ENCODE data around the gene MAMDC4. TPM values are rescaled to one million over a fixed set of nuclear protein-coding genes. Genes with fewer than 3 reads are reported as not detected.
"Not testable (repeated sequence)": the region's sequence is repeated elsewhere in the genome, so short reads cannot be mapped to it uniquely, and the experiment has no call there.

The MAMDC4 gene
- total RNA-seq, 2 donors from 2014 or later = 11.0 to 61.7 TPM

- Histone ChIP-seq H3K4me3 (peak overlapping the region; percentile 87), H3K4me1 (peaks cover 17% of the 10 kb centered on the region), H3K27ac (peak overlapping the region; percentile 17), H3K9me3 (no peaks in the 10 kb centered on the region), H3K36me3 (peaks cover 15% of the 10 kb centered on the region), H3K27me3 (no peaks in the 10 kb centered on the region), H3K9ac (ENCODE audit: low read depth in 2 of 2, low read length in 2 of 2) (peak overlapping the region; percentile 82 to 89)
- peak; percentile 20 for DNase-seq
- intact Hi-C loops (cut with DNase I) = no loop called here
- TF ChIP-seq CTCF (IDR thresholded peaks at IDR 0.05) = no peak
Observed at GRCh38 chr9:136865041-136865767, 13.1 kb downstream of the MAMDC4 start.

- Histone ChIP-seq H3K9ac (ENCODE audit: low read depth in 2 of 2, low read length in 2 of 2) (peak overlapping the region; percentile 89 to 96), H3K27me3 (no peaks in the 10 kb centered on the region), H3K27ac (peak overlapping the region; percentile 82), H3K4me3 (peak overlapping the region; percentile 87), H3K9me3 (no peaks in the 10 kb centered on the region), H3K36me3 (peaks cover 15% of the 10 kb centered on the region), H3K4me1 (peaks cover 13% of the 10 kb centered on the region)
- intact Hi-C loops (cut with DNase I) = no loop called here
- peak; percentile 69 for DNase-seq
- TF ChIP-seq CTCF (IDR thresholded peaks at IDR 0.05) = no peak
Observed at GRCh38 chr9:136865768-136866103, 13.6 kb downstream of the MAMDC4 start.

GRCh38 chr9:136866898-136867421 is 14.8 kb downstream of the MAMDC4 start:
- peaks cover 13% of the 10 kb centered on the region for H3K36me3 ChIP-seq
- H3K27ac ChIP-seq; H3K27me3 ChIP-seq; intact Hi-C loops (cut with DNase I); H3K9me3 ChIP-seq; H3K4me1 ChIP-seq: not testable (repeated sequence)
- H3K4me3 ChIP-seq = peak overlapping the region; percentile 87
- peak overlapping the region in 1 of 2 donors; percentile 78 for H3K9ac ChIP-seq (ENCODE audit: low read depth in 2 of 2, low read length in 2 of 2)
- DNase-seq = peak; percentile 30

GRCh38 chr9:136867480-136867879 is 15.3 kb downstream of the MAMDC4 start:
- Histone ChIP-seq H3K4me1 (peaks cover 6% of the 10 kb centered on the region), H3K27me3 (no peaks in the 10 kb centered on the region), H3K36me3 (peaks cover 13% of the 10 kb centered on the region), H3K9me3 (no peaks in the 10 kb centered on the region), H3K9ac (ENCODE audit: low read depth in 2 of 2, low read length in 2 of 2) (no peak overlapping the region), H3K4me3 (no peak overlapping the region), H3K27ac (no peak overlapping the region)
- TF ChIP-seq CTCF (IDR thresholded peaks at IDR 0.05) = no peak
- intact Hi-C loops (cut with DNase I) = no loop called here
- DNase-seq = no peak

- H3K4me1 ChIP-seq = peaks cover 6% of the 10 kb centered on the region
- no peak overlapping the region for H3K27ac ChIP-seq
- no peak overlapping the region for H3K4me3 ChIP-seq
- TF ChIP-seq CTCF (IDR thresholded peaks at IDR 0.05) = no peak
- no peaks in the 10 kb centered on the region for H3K9me3 ChIP-seq
- H3K36me3 ChIP-seq = peaks cover 9% of the 10 kb centered on the region
- no peak for DNase-seq
- intact Hi-C loops (cut with DNase I) = no loop called here
- H3K9ac ChIP-seq (ENCODE audit: low read depth in 2 of 2, low read length in 2 of 2) = no peak overlapping the region
- H3K27me3 ChIP-seq = no peaks in the 10 kb centered on the region
Observed at GRCh38 chr9:136867917-136868316, 15.8 kb downstream of the MAMDC4 start.

- Histone ChIP-seq H3K4me1 (peaks cover 6% of the 10 kb centered on the region), H3K4me3 (no peak overlapping the region), H3K27me3 (no peaks in the 10 kb centered on the region), H3K36me3 (peaks cover 2% of the 10 kb centered on the region), H3K9ac (ENCODE audit: low read depth in 2 of 2, low read length in 2 of 2) (no peak overlapping the region), H3K27ac (no peak overlapping the region), H3K9me3 (no peaks in the 10 kb centered on the region)
- no peak for TF ChIP-seq CTCF (IDR thresholded peaks at IDR 0.05)
- intact Hi-C loops (cut with DNase I) = no loop called here
- DNase-seq = no peak
Observed at GRCh38 chr9:136868644-136869043, 16.5 kb downstream of the MAMDC4 start.

GRCh38 chr9:136869611-136870010 is 17.5 kb downstream of the MAMDC4 start:
- H3K9me3 ChIP-seq; intact Hi-C loops (cut with DNase I); H3K27ac ChIP-seq; H3K4me3 ChIP-seq; H3K27me3 ChIP-seq; H3K36me3 ChIP-seq; H3K4me1 ChIP-seq; H3K9ac ChIP-seq (ENCODE audit: low read depth in 2 of 2, low read length in 2 of 2); DNase-seq: not testable (repeated sequence)
